HepG2 (cell line): ENCODE measurements around the gene SYMPK. TPM values are rescaled to one million over a fixed set of nuclear protein-coding genes. Genes with fewer than 3 reads are reported as not detected.

Experiments
- CBX1 ChIP-seq: IDR thresholded peaks from one replicate; pipeline ENCODE4 v1.6.1; 2016; ENCODE audit warnings: antibody characterized with exemption, low read depth
- DMAP1 ChIP-seq: IDR thresholded peaks from 2 replicates; pipeline ENCODE4 v1.6.1; 2016
- FLYWCH1 ChIP-seq: sonication (generic); formaldehyde crosslinking; IDR thresholded peaks from 2 replicates; pipeline ENCODE4 v1.8.1; 2023; ENCODE audit warnings: mild to moderate bottlenecking, missing genetic modification reagents
- HNF4A ChIP-seq: sonication (generic); formaldehyde crosslinking; IDR thresholded peaks from 2 replicates; pipeline ENCODE4 v1.4.0; 2020; ENCODE audit warnings: missing genetic modification reagents
- STAT5B ChIP-seq: sonication (generic); formaldehyde crosslinking; IDR thresholded peaks from 2 replicates; pipeline ENCODE4 v1.4.0; 2020; ENCODE audit warnings: missing genetic modification reagents
- ZNF605 ChIP-seq: sonication (generic); formaldehyde crosslinking; IDR thresholded peaks from 2 replicates; pipeline ENCODE4 v1.8.0; 2022; ENCODE audit warnings: mild to moderate bottlenecking, missing genetic modification reagents
- polyA plus RNA-seq, 8 experiments: library from polyadenylated mRNA; depleted of rRNA in 3 of 8; stranded (reverse) in 7 of 8; unstranded in 1 of 8; fragments of >200 nt; fragmentation: Illumina TruSeq in 4 of 8; extraction: Trizol in 4 of 8; gene quantifications; 2 replicates each; pipeline versions ENCODE4 v1.2.1 to v1.2.3, GENCODE V29; 2011 to 2016; ENCODE audit warnings: low read depth in 4 of 8, missing spikeins in 1 of 8, mixed read lengths in 1 of 8; ENCODE audit not compliant: insufficient read depth in 1 of 8
- total RNA-seq, 5 experiments: library from RNA; depleted of rRNA; stranded (reverse); fragments of >200 nt; fragmentation: Illumina TruSeq; extraction: Trizol; gene quantifications; 2 replicates each; pipeline ENCODE4 v1.2.3, GENCODE V29; 2016; ENCODE audit warnings: low read depth in 1 of 5
- TF ChIP-seq, protein P1 (sequence below): sonication (generic); formaldehyde crosslinking; IDR thresholded peaks from 2 replicates; pipeline ENCODE4 v1.5.1; 2020; ENCODE audit warnings: missing genetic modification reagents, mild to moderate bottlenecking, borderline replicate concordance
- TF ChIP-seq, protein P2 (sequence below): sonication (generic); formaldehyde crosslinking; IDR thresholded peaks from 2 replicates; pipeline ENCODE4 v1.4.0; 2020; ENCODE audit warnings: missing genetic modification reagents, borderline replicate concordance
- TF ChIP-seq, protein P3 (sequence below): sonication (generic); formaldehyde crosslinking; IDR thresholded peaks from 2 replicates; pipeline ENCODE4 v1.4.0; 2020; ENCODE audit warnings: missing genetic modification reagents, borderline replicate concordance
- TF ChIP-seq, protein P4 (sequence below): sonication (generic); formaldehyde crosslinking; IDR thresholded peaks from 2 replicates; pipeline ENCODE4 v1.5.1; 2020; ENCODE audit warnings: mild to moderate bottlenecking, missing genetic modification reagents, borderline replicate concordance
- TF ChIP-seq, protein P5 (sequence below): conservative IDR thresholded peaks from 2 replicates; pipeline ENCODE4 v1.6.1; 2018; ENCODE audit warnings: missing genetic modification reagents
- TF ChIP-seq, protein P6 (sequence below): sonication (generic); formaldehyde crosslinking; IDR thresholded peaks from 2 replicates; pipeline ENCODE4 v1.9.0; 2021; ENCODE audit warnings: missing genetic modification reagents, borderline replicate concordance

Gene SYMPK
- total and polyA plus RNA-seq, 2 of the 13 experiments (the other 11 are each of a cell fraction or from before 2014, with no cell fraction given), result 21.9 to 55.7 TPM

DNA sequence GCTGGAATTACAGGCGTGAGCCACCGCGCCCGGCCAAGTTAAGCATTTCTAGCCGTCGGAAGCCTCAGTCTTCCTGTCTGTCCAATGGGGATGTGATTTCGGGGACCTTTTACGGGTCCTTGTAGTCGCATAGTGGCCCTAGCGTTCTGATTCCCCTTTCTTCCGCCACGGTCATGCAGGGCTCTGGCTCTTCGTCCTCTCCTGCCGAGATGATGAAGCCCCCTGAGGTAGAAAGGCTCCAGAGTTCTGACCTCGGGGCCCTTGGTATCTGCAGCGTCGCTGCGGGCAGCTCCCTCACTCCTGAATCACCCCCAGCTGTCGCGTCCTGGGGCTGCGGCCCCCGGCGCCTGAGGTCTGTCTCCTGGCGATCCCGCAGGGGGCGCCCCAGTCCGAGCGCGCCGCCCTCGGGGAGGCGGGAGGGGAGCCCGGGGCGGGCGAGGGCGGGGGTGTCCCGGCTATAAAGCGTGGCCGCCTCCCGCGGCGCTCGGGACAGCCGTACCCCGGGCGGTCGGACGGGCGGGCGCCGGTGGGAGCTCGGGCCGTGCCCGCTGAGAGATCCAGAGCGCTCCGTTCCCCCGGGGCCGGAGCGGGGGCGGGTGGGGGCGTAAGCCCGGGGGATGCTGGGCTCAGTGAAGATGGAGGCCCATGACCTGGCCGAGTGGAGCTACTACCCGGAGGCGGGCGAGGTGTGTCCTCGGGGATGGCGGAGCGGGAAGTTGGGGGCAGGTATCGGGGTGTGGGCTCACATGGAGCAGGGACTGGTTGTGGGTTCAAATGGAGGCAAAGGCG lies 1.1 kb upstream of the SYMPK start, which contains the start of gene FOXA3 (continued):
- TF ChIP-seq, protein P1, sequence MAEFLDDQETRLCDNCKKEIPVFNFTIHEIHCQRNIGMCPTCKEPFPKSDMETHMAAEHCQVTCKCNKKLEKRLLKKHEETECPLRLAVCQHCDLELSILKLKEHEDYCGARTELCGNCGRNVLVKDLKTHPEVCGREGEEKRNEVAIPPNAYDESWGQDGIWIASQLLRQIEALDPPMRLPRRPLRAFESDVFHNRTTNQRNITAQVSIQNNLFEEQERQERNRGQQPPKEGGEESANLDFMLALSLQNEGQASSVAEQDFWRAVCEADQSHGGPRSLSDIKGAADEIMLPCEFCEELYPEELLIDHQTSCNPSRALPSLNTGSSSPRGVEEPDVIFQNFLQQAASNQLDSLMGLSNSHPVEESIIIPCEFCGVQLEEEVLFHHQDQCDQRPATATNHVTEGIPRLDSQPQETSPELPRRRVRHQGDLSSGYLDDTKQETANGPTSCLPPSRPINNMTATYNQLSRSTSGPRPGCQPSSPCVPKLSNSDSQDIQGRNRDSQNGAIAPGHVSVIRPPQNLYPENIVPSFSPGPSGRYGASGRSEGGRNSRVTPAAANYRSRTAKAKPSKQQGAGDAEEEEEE (CRISPR knock-in tag), result no peak
- TF ChIP-seq, protein P2, sequence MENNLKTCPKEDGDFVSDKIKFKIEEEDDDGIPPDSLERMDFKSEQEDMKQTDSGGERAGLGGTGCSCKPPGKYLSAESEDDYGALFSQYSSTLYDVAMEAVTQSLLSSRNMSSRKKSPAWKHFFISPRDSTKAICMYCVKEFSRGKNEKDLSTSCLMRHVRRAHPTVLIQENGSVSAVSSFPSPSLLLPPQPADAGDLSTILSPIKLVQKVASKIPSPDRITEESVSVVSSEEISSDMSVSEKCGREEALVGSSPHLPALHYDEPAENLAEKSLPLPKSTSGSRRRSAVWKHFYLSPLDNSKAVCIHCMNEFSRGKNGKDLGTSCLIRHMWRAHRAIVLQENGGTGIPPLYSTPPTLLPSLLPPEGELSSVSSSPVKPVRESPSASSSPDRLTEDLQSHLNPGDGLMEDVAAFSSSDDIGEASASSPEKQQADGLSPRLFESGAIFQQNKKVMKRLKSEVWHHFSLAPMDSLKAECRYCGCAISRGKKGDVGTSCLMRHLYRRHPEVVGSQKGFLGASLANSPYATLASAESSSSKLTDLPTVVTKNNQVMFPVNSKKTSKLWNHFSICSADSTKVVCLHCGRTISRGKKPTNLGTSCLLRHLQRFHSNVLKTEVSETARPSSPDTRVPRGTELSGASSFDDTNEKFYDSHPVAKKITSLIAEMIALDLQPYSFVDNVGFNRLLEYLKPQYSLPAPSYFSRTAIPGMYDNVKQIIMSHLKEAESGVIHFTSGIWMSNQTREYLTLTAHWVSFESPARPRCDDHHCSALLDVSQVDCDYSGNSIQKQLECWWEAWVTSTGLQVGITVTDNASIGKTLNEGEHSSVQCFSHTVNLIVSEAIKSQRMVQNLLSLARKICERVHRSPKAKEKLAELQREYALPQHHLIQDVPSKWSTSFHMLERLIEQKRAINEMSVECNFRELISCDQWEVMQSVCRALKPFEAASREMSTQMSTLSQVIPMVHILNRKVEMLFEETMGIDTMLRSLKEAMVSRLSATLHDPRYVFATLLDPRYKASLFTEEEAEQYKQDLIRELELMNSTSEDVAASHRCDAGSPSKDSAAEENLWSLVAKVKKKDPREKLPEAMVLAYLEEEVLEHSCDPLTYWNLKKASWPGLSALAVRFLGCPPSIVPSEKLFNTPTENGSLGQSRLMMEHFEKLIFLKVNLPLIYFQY, result peak; percentile 47; the same call in 1 of the 2 replicates
- TF ChIP-seq FLYWCH1 (CRISPR knock-in tag) (no peak), CBX1 (no peak), STAT5B (CRISPR knock-in tag) (no peak), ZNF605 (CRISPR knock-in tag) (no peak), DMAP1 (CRISPR knock-in tag) (no peak), HNF4A (CRISPR knock-in tag) (no peak)
- TF ChIP-seq, protein P3, sequence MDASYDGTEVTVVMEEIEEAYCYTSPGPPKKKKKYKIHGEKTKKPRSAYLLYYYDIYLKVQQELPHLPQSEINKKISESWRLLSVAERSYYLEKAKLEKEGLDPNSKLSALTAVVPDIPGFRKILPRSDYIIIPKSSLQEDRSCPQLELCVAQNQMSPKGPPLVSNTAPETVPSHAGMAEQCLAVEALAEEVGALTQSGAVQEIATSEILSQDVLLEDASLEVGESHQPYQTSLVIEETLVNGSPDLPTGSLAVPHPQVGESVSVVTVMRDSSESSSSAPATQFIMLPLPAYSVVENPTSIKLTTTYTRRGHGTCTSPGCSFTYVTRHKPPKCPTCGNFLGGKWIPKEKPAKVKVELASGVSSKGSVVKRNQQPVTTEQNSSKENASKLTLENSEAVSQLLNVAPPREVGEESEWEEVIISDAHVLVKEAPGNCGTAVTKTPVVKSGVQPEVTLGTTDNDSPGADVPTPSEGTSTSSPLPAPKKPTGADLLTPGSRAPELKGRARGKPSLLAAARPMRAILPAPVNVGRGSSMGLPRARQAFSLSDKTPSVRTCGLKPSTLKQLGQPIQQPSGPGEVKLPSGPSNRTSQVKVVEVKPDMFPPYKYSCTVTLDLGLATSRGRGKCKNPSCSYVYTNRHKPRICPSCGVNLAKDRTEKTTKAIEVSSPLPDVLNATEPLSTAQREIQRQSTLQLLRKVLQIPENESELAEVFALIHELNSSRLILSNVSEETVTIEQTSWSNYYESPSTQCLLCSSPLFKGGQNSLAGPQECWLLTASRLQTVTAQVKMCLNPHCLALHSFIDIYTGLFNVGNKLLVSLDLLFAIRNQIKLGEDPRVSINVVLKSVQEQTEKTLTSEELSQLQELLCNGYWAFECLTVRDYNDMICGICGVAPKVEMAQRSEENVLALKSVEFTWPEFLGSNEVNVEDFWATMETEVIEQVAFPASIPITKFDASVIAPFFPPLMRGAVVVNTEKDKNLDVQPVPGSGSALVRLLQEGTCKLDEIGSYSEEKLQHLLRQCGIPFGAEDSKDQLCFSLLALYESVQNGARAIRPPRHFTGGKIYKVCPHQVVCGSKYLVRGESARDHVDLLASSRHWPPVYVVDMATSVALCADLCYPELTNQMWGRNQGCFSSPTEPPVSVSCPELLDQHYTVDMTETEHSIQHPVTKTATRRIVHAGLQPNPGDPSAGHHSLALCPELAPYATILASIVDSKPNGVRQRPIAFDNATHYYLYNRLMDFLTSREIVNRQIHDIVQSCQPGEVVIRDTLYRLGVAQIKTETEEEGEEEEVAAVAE (CRISPR knock-in tag), result no peak
- TF ChIP-seq, protein P4, sequence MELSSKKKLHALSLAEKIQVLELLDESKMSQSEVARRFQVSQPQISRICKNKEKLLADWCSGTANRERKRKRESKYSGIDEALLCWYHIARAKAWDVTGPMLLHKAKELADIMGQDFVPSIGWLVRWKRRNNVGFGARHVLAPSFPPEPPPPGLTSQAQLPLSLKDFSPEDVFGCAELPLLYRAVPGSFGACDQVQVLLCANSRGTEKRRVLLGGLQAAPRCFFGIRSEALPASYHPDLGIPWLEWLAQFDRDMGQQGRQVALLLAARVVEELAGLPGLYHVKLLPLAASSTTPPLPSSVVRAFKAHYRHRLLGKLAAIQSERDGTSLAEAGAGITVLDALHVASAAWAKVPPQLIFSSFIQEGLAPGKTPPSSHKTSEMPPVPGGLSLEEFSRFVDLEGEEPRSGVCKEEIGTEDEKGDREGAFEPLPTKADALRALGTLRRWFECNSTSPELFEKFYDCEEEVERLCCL (CRISPR knock-in tag), result no peak
- TF ChIP-seq, protein P5, sequence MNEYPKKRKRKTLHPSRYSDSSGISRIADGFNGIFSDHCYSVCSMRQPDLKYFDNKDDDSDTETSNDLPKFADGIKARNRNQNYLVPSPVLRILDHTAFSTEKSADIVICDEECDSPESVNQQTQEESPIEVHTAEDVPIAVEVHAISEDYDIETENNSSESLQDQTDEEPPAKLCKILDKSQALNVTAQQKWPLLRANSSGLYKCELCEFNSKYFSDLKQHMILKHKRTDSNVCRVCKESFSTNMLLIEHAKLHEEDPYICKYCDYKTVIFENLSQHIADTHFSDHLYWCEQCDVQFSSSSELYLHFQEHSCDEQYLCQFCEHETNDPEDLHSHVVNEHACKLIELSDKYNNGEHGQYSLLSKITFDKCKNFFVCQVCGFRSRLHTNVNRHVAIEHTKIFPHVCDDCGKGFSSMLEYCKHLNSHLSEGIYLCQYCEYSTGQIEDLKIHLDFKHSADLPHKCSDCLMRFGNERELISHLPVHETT (CRISPR knock-in tag), result 0 out of 2 replicates have a peak, but pooled peaks have one; percentile 52
- TF ChIP-seq, protein P6, sequence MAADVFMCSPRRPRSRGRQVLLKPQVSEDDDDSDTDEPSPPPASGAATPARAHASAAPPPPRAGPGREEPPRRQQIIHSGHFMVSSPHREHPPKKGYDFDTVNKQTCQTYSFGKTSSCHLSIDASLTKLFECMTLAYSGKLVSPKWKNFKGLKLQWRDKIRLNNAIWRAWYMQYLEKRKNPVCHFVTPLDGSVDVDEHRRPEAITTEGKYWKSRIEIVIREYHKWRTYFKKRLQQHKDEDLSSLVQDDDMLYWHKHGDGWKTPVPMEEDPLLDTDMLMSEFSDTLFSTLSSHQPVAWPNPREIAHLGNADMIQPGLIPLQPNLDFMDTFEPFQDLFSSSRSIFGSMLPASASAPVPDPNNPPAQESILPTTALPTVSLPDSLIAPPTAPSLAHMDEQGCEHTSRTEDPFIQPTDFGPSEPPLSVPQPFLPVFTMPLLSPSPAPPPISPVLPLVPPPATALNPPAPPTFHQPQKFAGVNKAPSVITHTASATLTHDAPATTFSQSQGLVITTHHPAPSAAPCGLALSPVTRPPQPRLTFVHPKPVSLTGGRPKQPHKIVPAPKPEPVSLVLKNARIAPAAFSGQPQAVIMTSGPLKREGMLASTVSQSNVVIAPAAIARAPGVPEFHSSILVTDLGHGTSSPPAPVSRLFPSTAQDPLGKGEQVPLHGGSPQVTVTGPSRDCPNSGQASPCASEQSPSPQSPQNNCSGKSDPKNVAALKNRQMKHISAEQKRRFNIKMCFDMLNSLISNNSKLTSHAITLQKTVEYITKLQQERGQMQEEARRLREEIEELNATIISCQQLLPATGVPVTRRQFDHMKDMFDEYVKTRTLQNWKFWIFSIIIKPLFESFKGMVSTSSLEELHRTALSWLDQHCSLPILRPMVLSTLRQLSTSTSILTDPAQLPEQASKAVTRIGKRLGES, result no peak
